DLD1 (cell line): ENCODE measurements around the gene RAD50.

Experiments
- in situ Hi-C: cut with HindIII; loops from 2 replicates; pipeline ENCODE4 v1.10.0; 2017; ENCODE audit warnings: low sequenced_read_pairs

RAD50 gene

DNA sequence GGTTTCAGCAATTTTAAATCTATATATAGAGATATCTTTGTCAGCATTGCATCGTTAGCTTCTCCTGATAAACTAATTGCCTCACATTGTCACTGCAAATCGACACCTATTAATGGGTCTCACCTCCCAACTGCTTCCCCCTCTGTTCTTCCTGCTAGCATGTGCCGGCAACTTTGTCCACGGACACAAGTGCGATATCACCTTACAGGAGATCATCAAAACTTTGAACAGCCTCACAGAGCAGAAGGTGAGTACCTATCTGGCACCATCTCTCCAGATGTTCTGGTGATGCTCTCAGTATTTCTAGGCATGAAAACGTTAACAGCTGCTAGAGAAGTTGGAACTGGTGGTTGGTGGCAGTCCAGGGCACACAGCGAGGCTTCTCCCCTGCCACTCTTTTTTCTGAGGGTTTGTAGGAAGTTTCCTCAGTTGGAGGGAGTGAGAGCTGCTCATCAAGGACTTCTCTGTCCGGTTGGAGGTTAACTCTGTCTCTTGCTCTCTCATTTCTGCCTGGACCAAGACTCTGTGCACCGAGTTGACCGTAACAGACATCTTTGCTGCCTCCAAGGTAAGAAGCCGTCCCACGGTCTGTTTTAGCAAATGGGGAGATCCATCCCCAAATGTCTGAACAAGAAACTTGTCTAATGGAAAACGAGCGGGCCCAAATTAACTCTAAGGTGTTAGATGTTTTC lies 117.3 kb downstream of the RAD50 start, which contains the start of gene IL4:
Gene IL4, plus strand, starts transcription at position 51 of the 692 bp plus-strand sequence. Its CDS starts 62 bp downstream, at position 113.
- in situ Hi-C loops: no loop called here

DNA sequence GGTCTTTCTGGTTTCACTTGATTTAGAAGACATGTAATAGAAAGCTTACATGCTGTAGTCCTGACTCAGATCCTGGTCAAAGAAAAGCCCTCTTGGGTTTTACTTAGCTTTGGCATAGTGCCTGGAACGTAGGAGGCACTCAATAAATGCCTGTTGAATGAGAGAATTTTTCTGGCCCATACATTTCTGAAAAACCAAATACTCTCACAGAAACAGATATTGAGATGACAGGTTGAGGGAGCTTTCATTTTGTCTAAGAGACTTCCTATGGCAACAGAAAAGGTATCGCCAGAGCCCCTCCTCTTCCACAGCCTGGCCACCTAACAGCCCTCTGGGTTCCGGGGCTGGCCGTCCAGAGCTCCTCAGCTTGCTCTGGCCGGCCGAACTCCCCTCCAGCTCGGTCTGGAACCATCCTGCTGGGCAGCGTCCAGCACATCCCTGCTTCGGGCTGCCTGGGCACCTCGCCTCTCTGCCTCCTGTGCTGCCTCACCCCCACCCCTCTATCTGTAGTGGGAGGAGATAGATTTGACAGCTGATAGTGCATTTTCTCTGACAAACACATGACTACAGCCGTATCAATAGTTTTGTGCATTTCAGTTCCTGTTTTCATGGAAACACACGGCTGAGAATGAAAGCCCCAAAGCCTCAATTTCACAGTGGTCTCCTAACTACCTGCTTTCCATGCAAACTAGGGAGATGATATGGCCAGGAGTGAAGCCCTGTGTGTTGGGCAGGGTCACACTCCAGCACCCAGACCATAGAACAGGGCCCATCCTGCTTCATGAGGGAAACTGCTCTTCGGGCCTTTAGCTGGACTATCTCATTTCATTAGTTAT lies 118.1 kb downstream of the RAD50 start:
- in situ Hi-C loops: no loop called here

DNA sequence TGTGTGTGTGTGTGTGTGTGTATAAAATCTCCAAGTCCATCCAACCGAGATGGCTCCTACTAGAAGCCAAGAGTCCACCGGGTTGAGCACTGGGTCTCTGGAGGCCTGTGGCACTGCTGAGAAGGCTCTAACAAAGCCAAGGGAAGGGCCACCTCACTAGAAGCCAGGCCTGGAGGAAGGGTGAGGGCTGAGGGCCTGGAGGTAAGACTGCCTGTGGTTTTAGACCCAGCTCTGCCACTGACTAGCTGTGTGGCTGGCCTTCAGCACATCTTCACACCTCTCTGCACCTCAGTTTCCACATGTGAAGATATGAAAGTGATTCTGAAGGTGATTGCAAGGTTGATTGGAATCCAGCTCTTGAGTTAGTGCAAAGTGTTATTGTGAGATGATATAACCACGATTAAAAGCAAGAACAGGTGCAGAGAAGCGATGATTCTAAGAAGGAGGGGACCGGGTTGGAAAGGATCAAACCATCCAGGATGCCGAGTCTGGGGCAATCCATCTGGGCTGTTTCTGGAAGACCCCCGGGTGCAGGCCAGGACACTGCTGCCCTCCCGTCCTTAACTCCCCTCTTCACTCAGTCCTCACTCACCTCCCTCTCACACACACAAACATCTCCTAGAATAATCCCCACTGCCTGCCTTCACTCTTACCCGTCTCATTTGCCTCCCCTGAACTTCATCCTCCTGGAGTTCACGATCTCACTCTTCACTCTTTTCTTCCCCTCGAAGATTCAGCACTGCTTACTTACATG lies 119.3 kb downstream of the RAD50 start:
- in situ Hi-C loops: no loop called here

DNA sequence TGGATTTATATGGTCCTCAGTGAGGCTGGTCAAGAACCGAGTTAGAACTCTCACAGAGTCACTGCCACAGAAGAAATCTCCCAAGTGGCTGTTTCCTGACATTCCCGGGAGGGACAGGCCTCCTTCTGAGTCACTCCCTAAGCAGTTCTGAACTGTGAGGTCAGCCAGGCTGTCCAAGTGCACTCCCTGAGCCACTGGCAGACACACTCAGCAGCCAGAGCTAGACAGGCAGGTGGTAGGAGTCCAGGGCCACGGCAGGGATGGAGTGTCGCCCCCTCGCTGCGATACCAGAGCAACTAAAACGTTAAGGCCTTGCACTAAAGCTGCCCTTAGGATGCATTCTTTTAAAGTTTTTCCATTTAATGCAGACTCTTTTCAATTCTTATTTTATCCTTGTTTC lies 120.4 kb downstream of the RAD50 start:
- in situ Hi-C loops: no loop called here

DNA sequence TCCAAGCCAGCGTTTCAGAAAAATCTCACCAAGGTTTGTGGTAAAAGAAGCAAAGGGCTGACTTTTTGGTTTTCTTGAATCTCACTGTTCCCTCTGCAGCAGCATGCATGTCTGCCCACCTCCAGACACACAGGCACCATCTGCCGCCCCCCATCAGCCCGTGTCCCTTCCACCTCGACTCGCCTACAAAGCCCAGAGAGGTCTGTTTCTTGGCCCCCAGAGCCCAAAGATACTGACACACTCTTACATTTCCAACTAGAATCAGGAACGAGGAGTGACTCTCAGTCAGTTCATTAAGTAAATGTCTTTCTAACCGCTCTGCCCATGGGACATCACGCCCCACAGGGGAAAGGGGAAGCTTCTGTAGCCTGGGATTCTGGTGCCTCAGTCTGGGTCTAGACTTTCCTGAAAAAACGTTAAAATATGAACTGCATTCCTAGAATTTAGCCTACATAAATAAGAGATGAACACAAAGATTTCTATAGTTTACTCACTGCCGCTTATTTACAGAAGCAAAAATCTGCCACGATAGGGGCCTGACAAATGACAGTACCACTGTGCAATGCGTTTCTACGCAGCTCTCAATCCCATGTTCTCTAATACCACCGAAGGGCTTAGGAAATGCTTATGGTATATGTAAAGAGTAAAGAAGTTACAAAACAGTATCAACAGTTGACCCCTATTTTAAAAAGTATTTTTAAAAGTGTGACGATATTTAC lies 121.1 kb downstream of the RAD50 start:
- in situ Hi-C loops: no loop called here

DNA sequence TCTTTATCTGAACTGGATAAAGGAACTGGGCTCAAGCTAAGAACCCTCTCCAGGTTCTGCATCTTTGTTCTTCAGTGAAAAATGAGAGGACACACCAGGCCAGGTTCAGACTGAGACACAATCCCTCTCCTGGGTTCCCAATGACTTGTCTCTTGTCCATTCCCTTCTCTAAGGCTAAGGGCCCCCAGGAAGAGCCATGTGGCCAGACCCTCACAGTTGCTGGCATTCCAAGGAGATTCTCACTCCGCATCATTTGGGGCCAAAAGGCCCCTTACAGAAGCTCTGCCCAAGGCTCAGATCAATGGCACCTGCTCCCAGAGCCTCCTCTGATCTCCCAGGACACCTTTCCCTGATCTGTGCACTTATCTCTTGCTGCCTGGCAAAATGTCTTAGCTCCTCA lies 122.0 kb downstream of the RAD50 start:
- in situ Hi-C loops: no loop called here

DNA sequence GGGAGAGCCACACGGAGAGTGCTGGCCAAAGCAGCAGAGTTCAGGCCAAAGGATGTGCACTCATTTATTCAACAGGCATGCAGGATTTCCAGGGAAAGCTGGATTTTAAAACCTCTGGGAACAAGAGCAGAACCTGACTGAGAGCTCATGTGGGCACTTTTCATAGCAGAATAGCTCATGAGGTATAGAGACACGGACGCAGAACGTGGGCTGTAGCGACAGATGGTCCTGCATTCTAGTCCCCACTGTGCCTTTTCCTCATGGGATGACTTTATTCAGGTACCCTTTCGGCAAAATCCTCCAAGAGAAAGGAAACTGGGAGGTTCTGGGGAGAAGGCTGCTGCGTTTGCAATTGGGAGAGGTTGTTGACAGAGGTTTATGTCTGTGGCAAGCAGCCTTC lies 122.4 kb downstream of the RAD50 start:
- in situ Hi-C loops: no loop called here

DNA sequence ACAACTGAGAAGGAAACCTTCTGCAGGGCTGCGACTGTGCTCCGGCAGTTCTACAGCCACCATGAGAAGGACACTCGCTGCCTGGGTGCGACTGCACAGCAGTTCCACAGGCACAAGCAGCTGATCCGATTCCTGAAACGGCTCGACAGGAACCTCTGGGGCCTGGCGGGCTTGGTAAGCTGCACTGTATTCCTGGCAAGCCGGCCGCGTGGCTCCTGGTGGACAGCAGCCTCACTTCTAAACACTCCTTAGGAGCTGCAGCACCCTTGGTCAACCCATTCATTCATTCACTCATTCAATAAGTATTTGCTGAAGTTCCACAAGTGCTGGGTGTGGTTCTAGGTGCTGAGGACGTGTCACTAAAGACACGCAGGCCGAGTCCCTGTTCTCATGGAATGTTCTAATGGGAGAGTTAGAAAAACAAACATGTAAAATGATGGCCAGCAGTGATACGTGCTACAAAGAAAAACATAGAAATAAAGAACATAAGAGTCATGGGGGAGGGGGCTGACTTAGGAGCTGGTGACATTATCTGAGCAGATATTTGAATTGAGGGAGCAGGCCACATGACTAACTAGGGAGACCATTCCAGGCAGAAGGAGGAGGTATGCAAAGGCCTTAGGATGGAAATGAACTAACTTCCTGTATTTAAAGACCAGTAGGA lies 123.1 kb downstream of the RAD50 start:
- in situ Hi-C loops: no loop called here

DNA sequence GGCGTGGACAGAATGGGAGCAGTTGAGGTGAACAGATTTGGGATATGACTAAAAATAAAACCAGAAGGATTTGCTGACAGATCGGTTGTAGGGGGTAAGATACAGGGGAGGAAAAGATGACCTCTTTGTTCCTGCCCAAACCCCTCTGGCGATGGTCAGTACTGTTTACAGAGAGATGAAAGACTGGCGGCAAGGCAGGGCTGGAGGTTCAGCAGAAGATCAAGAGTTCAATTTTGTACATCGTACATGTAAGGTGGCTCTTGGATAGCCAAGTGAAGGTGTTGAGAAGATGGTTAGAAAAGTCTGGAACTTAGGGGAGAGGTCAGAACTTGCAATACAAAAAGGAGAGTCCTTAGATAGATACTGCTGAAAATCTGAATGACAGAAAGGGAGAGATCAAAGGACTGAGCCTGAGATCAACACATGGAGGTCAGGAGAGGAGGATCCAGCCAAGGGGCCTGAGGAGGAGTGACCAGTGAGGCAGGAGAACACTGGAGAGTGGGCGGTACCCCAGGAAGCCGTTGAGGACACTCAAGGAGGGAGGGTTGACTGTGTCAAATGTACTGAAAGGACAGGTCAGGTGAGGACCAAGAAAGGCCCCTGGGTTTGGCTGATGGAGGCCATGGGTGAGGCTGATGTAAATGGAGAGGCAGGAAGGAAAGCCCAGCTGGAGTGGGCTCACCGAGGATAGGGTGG lies 124.2 kb downstream of the RAD50 start:
- in situ Hi-C loops: no loop called here

DNA sequence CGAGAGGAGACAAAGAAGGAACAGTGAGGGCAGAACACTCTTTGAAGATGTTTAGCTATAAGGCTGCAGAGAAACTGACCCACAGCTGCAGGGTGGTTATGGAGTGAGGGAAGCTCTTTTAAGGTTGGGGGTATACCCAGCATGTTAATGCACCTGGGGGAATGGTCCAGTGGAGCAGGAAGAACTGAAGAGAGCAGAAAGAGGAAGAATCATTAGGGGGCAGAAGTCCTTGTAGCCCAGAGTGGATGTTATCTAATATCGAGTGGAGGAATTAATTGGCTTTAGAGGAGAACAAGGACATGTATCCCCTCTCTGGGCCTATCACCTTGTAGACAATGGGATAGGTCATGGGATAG lies 124.7 kb downstream of the RAD50 start:
- in situ Hi-C loops: no loop called here

DNA sequence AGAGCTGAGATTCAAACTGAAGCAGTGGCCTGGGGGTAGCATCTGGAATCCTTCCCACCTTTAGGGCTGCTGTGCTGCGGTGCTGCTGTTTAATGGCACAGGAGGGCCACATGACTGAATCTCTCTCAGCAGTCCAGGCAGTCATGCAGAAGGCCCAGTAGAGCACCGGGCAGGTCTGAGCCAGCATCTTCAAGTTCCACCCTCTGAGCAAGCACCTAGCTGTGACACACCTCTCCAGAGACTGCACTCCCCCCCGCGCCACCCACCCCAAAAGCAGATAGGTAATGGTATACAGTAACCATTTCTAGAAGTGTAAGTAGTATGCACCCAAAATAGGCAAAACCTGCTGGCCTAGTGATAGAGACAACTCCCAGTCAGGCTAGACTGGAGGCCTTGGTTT lies 125.2 kb downstream of the RAD50 start:
- in situ Hi-C loops: no loop called here

DNA sequence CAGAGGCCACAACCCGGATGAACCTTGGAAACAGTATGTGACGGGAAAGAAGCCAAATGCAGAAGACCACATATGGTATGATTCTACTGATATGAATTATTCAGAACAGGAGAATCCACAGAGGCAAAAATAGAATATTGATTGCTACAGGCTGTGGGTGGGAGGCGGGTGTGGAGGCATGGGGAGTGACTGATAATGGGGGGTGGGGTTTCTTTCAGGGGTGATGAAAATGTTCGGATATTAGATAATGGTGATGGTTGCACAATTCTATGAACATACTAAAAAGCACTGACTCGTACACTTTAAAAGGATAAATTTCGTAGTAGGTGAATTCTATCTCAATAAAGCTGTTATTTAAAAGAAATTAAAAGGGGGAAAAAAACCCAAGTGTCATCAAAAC lies 127.7 kb downstream of the RAD50 start:
- in situ Hi-C loops: no loop called here

DNA sequence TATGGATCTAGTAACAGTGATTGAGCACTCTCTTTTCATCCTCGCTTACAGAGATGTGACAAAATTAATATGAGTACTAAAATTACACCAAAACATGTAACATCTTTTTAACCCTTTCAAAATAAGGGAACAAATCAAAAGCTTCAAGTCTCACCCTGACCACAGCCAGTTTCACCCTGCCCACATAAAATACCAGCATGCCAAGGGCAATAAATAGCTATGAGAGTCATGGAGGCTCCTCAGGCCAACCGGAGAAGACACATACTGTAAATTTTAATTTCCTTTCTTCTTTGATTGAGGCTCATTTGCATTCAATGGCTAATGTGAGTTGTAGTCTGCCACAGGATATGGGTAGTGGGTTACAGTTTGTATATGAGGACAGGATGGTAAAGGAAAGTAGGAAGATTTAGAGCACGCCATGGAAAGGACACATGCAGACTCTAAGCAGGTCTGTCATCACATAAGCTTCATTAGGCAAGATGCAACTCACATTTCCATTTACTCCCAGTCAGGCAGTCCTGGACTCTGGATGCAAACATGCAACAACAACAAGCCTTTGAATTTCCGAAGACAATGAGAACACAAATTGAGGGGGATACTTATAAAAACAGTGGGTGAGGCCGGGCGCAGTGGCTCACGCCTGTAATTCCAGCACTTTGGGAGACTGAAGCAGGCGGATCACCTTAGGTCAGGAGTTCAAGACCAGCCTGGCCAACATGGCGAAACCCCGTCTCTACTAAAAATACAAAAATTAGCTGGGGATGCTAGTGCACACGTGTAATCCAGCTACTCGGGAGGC lies 128.3 kb downstream of the RAD50 start:
- in situ Hi-C loops: no loop called here

DNA sequence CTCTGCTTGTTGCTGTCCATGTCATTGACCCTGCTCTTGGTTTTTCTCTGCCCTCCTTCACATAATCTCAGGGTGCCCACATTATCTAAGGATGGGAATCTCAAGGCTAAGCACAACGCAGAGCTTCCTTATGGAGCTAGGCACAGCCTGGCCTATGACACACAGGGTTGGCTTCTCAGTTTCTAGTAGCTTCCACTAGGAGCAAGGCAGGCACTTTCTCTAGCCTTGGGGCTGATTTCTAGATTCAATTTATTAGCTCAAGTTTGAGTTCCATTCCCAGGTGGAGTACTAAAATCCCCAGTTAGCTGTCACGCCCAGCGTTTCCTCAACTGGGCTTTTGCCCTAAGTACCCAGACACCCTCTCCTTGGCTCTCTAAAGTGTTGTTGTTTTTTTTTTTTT lies 129.4 kb downstream of the RAD50 start:
- in situ Hi-C loops: no loop called here

DNA sequence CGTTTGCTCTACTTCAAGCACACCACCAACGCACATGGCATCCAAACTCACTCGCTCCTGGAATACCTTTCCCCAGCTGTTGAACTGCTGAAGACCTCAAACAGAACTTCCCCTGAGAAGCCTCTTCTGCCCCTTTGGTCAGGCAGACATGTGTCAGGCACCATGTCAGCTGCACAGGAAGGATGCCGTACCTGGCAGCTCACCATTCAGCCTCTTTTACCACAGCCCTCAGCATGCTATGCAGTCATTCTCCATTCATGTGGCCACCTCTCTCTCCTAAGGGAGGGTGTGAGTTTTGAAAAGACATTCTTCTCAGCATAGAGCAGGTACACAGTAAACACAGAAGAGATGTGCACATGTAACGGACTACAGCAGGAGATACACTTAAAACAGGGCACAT lies 131.2 kb downstream of the RAD50 start:
- in situ Hi-C loops: no loop called here

DNA sequence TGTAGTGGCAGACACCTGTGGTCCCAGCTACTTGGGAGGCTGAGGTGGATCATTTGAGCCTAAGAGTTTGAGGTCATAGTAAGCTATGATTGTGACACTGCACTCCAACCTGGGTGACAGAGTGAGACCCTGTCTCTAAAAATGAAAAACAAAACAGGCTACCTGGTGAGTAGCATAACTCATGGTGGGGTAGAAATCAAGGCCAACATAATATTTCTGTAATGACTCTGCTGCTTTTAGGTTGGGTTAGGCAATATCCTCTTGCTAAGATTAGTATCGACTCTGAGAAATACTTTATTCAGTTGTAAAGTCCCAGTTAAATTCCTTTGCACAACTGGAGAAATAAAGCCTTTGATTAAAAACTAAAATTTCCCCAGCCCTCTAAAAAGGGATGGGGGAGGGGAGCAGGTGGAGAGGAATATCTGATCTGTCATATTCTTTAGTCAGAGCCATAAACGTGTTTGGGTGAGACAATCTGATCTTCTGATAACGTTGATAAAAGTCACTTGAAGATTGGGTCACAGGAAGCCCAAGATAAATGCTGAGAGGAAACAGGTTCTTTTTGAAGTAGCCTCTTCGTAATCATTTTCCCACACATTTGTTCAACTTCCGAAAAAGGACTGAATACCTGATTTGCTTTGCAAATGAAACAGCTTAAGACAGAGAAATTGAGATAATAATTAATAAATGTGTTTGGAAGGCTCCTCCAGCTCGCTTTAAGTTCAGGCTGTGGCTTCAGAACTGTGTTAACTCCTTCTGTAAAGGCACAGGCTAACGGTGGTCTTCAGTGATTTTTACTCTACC lies 132.0 kb downstream of the RAD50 start:
- in situ Hi-C loops: no loop called here

DNA sequence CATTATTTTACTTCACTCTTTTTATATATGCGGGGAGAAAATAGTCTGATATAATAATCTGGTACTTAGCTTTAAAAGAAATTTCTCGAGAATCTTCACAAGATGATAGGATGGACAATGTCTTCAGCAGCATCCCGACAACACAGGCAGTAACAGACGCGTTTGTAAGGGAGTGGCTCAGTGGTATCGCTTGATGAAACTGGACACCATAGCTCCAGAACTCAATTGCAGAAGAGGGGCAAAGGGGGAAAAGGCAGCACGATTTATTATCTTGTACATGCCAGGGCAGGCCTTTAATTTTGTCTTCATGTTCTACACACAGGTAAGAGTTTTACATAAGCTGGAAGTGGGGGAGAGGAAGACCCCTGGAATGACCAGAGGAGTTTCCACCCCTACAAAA lies 132.7 kb downstream of the RAD50 start:
- in situ Hi-C loops: no loop called here

DNA sequence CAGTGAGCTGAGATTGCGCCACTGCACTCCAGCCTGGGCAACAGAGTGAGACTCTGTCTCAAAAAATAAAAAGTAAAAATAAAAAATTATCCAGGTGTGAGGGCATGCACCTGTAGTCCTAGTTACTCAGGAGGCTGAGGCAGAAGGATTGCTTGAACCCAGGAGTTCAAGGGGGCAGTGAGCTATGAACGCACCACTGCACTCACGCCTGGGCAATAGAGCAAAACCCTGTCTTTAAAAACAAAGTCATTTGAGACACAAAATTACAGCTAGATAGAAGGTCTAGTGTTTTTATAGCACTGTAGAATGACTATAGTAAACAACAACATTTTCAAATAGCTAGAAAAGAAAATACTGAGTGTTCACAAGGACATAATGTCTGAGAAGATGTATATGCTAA lies 133.4 kb downstream of the RAD50 start:
- in situ Hi-C loops: no loop called here
